Loucy (cell line): ENCODE results near the gene RAB29.
A peak's percentile ranks its signal among the peaks of the same experiment; 100 is the strongest.

Experiments used
- H2AFZ ChIP-seq: fragments of 200-600 bp; sonication (generic); 2 replicates; pipeline ENCODE4 v1.6.0; 2016; ENCODE audit warnings: antibody characterized with exemption, mild to moderate bottlenecking, low read length, moderate library complexity
- H3F3A ChIP-seq: fragments of 200-600 bp; 2 replicates; pipeline ENCODE4 v1.6.0; 2016; ENCODE audit warnings: antibody characterized with exemption, low read depth, mild to moderate bottlenecking
- H3K27me3 ChIP-seq: fragments of 200-600 bp; sonication (generic); 2 replicates; pipeline ENCODE4 v1.6.1; 2014; ENCODE audit warnings: low read length, mild to moderate bottlenecking; ENCODE audit not compliant: insufficient read depth, poor library complexity, severe bottlenecking
- H3K36me3 ChIP-seq: fragments of 200-600 bp; sonication (generic); 2 replicates; pipeline ENCODE4 v1.6.1; 2016; ENCODE audit warnings: low read length; ENCODE audit not compliant: insufficient read depth
- H3K4me1 ChIP-seq: fragments of 200-600 bp; sonication (generic); 2 replicates; pipeline ENCODE4 v1.5.1; 2014; ENCODE audit warnings: low read length, mild to moderate bottlenecking; ENCODE audit not compliant: insufficient read depth, poor library complexity, severe bottlenecking
- H3K4me2 ChIP-seq: fragments of 200-600 bp; sonication (generic); 2 replicates; pipeline ENCODE4 v1.6.0; 2014; ENCODE audit warnings: antibody characterized with exemption, low read length, low read depth, mild to moderate bottlenecking; ENCODE audit not compliant: poor library complexity, severe bottlenecking
- H3K4me3 ChIP-seq: fragments of 200-600 bp; sonication (generic); 2 replicates; pipeline ENCODE4 v1.5.1; 2014; ENCODE audit warnings: low read length, mild to moderate bottlenecking, mixed read lengths; ENCODE audit not compliant: poor library complexity, severe bottlenecking
- H3K79me2 ChIP-seq: fragments of 200-600 bp; sonication (generic); 2 replicates; pipeline ENCODE4 v1.6.1; 2014; ENCODE audit warnings: low read length; ENCODE audit not compliant: insufficient read depth
- H3K9ac ChIP-seq: fragments of 200-600 bp; sonication (generic); 2 replicates; pipeline ENCODE4 v1.6.0; 2014; ENCODE audit warnings: mild to moderate bottlenecking, low read depth, low read length, moderate library complexity; ENCODE audit not compliant: poor library complexity, severe bottlenecking
- H3K9me2 ChIP-seq: fragments of 200-600 bp; sonication (generic); replicated peaks from 2 replicates; pipeline ENCODE4 v1.6.1; 2016; ENCODE audit warnings: low read depth, low read length, mixed read lengths
- H3K9me3 ChIP-seq: fragments of 200-600 bp; sonication (generic); 2 replicates; pipeline ENCODE4 v1.6.1; 2014; ENCODE audit warnings: mild to moderate bottlenecking, antibody characterized with exemption, low read length, low read depth; ENCODE audit not compliant: insufficient read depth
- H4K20me1 ChIP-seq: fragments of 200-600 bp; sonication (generic); 2 replicates; pipeline ENCODE4 v1.6.0; 2014; ENCODE audit warnings: antibody characterized with exemption, low read length, mild to moderate bottlenecking; ENCODE audit not compliant: insufficient read depth, poor library complexity, severe bottlenecking
- EZH2phosphoT487 ChIP-seq: fragments of 200-600 bp; IDR thresholded peaks from 2 replicates; pipeline ENCODE4 v1.6.1; 2018; ENCODE audit warnings: antibody characterized with exemption, mild to moderate bottlenecking, moderate library complexity, borderline replicate concordance
- TF ChIP-seq, protein P1 (sequence below): fragments of 200-600 bp; sonication (generic); conservative IDR thresholded peaks from 2 replicates; pipeline ENCODE4 v1.5.1; 2014; ENCODE audit warnings: mild to moderate bottlenecking, antibody characterized with exemption, low read length

Gene RAB29

DNA sequence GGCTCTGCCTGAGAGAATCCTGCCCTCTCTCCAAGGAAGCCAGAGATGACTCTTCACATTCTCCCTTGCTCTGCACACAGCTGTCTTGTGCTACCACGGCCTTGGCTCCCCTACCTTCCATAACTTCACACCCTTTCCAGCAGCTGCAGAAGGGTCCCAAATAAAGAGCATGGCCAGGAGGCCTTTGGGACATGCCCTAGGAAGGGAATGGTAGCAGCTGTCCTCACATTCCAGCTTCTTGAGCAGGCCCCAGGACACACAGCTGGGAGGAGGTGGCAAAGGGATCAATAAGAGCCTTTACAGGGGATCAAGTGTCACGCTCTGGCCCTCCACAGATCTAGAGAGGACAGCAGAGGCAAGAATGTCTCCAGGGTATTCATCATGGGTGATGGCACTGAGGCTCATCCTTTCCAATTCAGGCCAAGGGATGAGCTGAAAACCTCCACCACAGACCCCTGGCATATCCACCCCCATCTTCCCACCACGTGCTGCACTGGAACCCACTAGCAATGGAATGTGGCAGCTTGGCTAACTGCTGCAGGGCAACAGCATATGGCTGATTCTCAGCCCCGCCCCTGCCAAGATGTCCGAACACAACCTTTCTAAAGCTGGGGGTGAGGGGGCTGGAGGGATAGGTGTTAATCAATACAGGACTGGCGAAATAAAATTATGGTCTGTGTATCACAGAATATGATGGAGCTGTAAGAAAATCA, 17.8 kb upstream of the RAB29 start:
- H3K79me2 ChIP-seq = no peaks in the 10 kb centered on the region
- no peak overlapping the region for H3K4me3 ChIP-seq
- no peaks in the 10 kb centered on the region for H3F3A ChIP-seq
- no peaks in the 10 kb centered on the region for H3K4me1 ChIP-seq
- no peaks in the 10 kb centered on the region for H4K20me1 ChIP-seq
- H3K9me3 ChIP-seq = no peaks in the 10 kb centered on the region
- peaks cover 70% of the 10 kb centered on the region; the same call in 1 of the 2 replicates for H3K36me3 ChIP-seq
- no peak overlapping the region for H2AFZ ChIP-seq
- H3K9ac ChIP-seq = no peak overlapping the region
- no peaks in the 10 kb centered on the region for H3K9me2 ChIP-seq
- no peaks in the 10 kb centered on the region for H3K27me3 ChIP-seq
- no peak overlapping the region for H3K4me2 ChIP-seq
- TF ChIP-seq, protein P1, sequence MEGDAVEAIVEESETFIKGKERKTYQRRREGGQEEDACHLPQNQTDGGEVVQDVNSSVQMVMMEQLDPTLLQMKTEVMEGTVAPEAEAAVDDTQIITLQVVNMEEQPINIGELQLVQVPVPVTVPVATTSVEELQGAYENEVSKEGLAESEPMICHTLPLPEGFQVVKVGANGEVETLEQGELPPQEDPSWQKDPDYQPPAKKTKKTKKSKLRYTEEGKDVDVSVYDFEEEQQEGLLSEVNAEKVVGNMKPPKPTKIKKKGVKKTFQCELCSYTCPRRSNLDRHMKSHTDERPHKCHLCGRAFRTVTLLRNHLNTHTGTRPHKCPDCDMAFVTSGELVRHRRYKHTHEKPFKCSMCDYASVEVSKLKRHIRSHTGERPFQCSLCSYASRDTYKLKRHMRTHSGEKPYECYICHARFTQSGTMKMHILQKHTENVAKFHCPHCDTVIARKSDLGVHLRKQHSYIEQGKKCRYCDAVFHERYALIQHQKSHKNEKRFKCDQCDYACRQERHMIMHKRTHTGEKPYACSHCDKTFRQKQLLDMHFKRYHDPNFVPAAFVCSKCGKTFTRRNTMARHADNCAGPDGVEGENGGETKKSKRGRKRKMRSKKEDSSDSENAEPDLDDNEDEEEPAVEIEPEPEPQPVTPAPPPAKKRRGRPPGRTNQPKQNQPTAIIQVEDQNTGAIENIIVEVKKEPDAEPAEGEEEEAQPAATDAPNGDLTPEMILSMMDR = no peak
- TF ChIP-seq EZH2phosphoT487 = no peak

DNA sequence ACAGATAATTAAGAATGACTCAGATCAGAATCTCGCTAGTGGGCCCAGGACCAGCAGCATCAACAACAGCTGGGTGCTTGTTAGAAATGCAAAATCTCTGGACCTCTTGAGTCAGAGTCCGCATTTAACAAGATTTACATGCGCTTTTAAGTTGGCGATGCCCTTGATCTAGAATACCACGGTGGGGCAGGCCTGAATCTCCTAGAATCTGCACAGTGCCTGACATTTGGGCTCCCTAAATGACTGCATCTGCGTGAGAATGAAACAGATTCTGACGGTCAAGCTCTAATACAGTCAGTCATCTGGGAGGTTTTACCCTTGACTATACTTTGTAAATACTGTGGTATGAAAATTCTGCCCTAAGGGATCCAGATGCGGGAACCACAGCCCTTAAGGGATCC, 17.2 kb upstream of the RAB29 start:
- Histone ChIP-seq H3K9ac (no peak overlapping the region), H3K4me1 (no peaks in the 10 kb centered on the region), H3K9me3 (no peaks in the 10 kb centered on the region), H3K9me2 (no peaks in the 10 kb centered on the region), H2AFZ (no peak overlapping the region), H3F3A (no peaks in the 10 kb centered on the region), H3K27me3 (no peaks in the 10 kb centered on the region), H3K4me3 (no peak overlapping the region), H3K79me2 (no peaks in the 10 kb centered on the region), H3K36me3 (peaks cover 63% of the 10 kb centered on the region; the same call in 1 of the 2 replicates), H3K4me2 (no peak overlapping the region), H4K20me1 (no peaks in the 10 kb centered on the region)
- TF ChIP-seq, protein P1 = no peak
- TF ChIP-seq EZH2phosphoT487 = no peak

DNA sequence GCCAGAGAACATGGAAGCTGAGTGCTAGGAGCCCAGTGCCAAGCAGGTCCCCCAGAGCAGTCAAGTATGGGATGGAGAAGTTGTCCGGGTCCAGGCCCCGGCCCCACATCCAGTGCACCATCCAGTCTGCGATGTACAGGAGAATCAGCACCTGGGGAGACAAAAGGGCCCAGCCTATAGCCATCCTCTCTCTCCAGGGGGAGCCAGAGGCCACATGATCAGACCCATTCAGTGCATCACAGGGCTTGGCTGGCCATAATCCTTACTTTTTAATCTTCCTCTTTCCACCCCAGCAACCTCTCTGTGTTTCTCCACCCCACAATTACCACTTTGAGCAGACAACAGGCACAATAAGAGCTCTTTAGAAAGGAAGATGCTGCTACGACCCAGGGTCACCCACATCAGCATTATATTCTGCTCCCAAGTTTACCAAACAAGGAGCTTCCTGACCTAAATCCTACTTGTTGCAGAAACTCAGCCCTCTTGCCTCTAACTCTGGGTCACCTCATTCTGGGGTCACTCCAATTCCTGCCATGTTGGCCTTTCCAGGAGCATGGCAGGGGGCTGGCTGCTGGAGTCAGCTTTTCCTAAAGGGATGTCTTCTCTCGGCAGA, 16.4 kb upstream of the RAB29 start:
- H2AFZ ChIP-seq = no peak overlapping the region
- no peaks in the 10 kb centered on the region for H3F3A ChIP-seq
- H3K79me2 ChIP-seq = no peaks in the 10 kb centered on the region
- H3K9ac ChIP-seq = no peak overlapping the region
- no peaks in the 10 kb centered on the region for H3K9me3 ChIP-seq
- H3K4me2 ChIP-seq = no peak overlapping the region
- H4K20me1 ChIP-seq = no peaks in the 10 kb centered on the region
- peaks cover 55% of the 10 kb centered on the region; the same call in 1 of the 2 replicates for H3K36me3 ChIP-seq
- no peaks in the 10 kb centered on the region for H3K27me3 ChIP-seq
- TF ChIP-seq EZH2phosphoT487 = no peak
- TF ChIP-seq, protein P1 = peak; percentile 87
- H3K4me1 ChIP-seq = no peaks in the 10 kb centered on the region
- no peaks in the 10 kb centered on the region for H3K9me2 ChIP-seq
- H3K4me3 ChIP-seq = no peak overlapping the region
